ENCODE data around the gene AQP7. TPM values are rescaled to one million over a fixed set of nuclear protein-coding genes. Genes with fewer than 3 reads are reported as not detected.
"Not testable (repeated sequence)": the region's sequence is repeated elsewhere in the genome, so short reads cannot be mapped to it uniquely, and the experiment has no call there.

The AQP7 gene
- total RNA-seq, 1 donor from 2014 or later = 6.3 TPM

- not testable (repeated sequence) for H3K27me3 ChIP-seq (ENCODE audit: control insufficient read depth in 3 of 3, insufficient read depth in 3 of 3, low read length in 3 of 3); H3K27ac ChIP-seq (ENCODE audit: low read depth, low read length); H3K4me3 ChIP-seq (ENCODE audit: low read length in 3 of 3); H3K9ac ChIP-seq (ENCODE audit: low read depth in 1 of 3, low read length in 3 of 3); H3K36me3 ChIP-seq (ENCODE audit: control insufficient read depth in 3 of 3, insufficient read depth in 3 of 3, low read length in 3 of 3); H3K9me3 ChIP-seq (ENCODE audit: control insufficient read depth in 3 of 3, low read length in 3 of 3)
- H3K4me1 ChIP-seq (ENCODE audit: control insufficient read depth in 3 of 3, insufficient read depth in 3 of 3, low read length in 3 of 3) = peaks cover 8 to 22% (median 19%) of the 10 kb centered on the region in 3 donors
Measured at GRCh38 chr9:33386998-33387397, 15.4 kb downstream of the AQP7 start.

GRCh38 chr9:33386641-33386996 is 15.7 kb downstream of the AQP7 start:
- H3K9me3 ChIP-seq (ENCODE audit: control insufficient read depth in 3 of 3, low read length in 3 of 3); H3K27me3 ChIP-seq (ENCODE audit: control insufficient read depth in 3 of 3, insufficient read depth in 3 of 3, low read length in 3 of 3); H3K36me3 ChIP-seq (ENCODE audit: control insufficient read depth in 3 of 3, insufficient read depth in 3 of 3, low read length in 3 of 3); H3K4me3 ChIP-seq (ENCODE audit: low read length in 3 of 3); H3K27ac ChIP-seq (ENCODE audit: low read depth, low read length); H3K9ac ChIP-seq (ENCODE audit: low read depth in 1 of 3, low read length in 3 of 3): not testable (repeated sequence)
- H3K4me1 ChIP-seq (ENCODE audit: control insufficient read depth in 3 of 3, insufficient read depth in 3 of 3, low read length in 3 of 3) = peaks cover 5 to 18% (median 15%) of the 10 kb centered on the region in 3 donors

GRCh38 chr9:33385979-33386640 is 16.3 kb downstream of the AQP7 start:
- H3K4me1 ChIP-seq (ENCODE audit: control insufficient read depth in 3 of 3, insufficient read depth in 3 of 3, low read length in 3 of 3) = peaks cover 3 to 21% (median 13%) of the 10 kb centered on the region in 3 donors
- H3K27ac ChIP-seq (ENCODE audit: low read depth, low read length); H3K36me3 ChIP-seq (ENCODE audit: control insufficient read depth in 3 of 3, insufficient read depth in 3 of 3, low read length in 3 of 3): not testable (repeated sequence)

GRCh38 chr9:33385536-33385935 is 16.8 kb downstream of the AQP7 start:
- not testable (repeated sequence) for H3K4me3 ChIP-seq (ENCODE audit: low read length in 3 of 3); H3K27ac ChIP-seq (ENCODE audit: low read depth, low read length); H3K36me3 ChIP-seq (ENCODE audit: control insufficient read depth in 3 of 3, insufficient read depth in 3 of 3, low read length in 3 of 3); H3K9ac ChIP-seq (ENCODE audit: low read depth in 1 of 3, low read length in 3 of 3); H3K27me3 ChIP-seq (ENCODE audit: control insufficient read depth in 3 of 3, insufficient read depth in 3 of 3, low read length in 3 of 3); H3K9me3 ChIP-seq (ENCODE audit: control insufficient read depth in 3 of 3, low read length in 3 of 3)
- peaks cover 2 to 21% (median 15%) of the 10 kb centered on the region in 3 donors for H3K4me1 ChIP-seq (ENCODE audit: control insufficient read depth in 3 of 3, insufficient read depth in 3 of 3, low read length in 3 of 3)

More at GRCh38 chr9:33385979-33386640, 16.3 kb downstream of the AQP7 start:
- not testable (repeated sequence) for H3K4me3 ChIP-seq (ENCODE audit: low read length in 3 of 3); H3K27me3 ChIP-seq (ENCODE audit: control insufficient read depth in 3 of 3, insufficient read depth in 3 of 3, low read length in 3 of 3); H3K9ac ChIP-seq (ENCODE audit: low read depth in 1 of 3, low read length in 3 of 3); H3K9me3 ChIP-seq (ENCODE audit: control insufficient read depth in 3 of 3, low read length in 3 of 3)

- not testable (repeated sequence) for H3K27ac ChIP-seq (ENCODE audit: low read depth, low read length); H3K9ac ChIP-seq (ENCODE audit: low read depth in 1 of 3, low read length in 3 of 3); H3K9me3 ChIP-seq (ENCODE audit: control insufficient read depth in 3 of 3, low read length in 3 of 3); H3K36me3 ChIP-seq (ENCODE audit: control insufficient read depth in 3 of 3, insufficient read depth in 3 of 3, low read length in 3 of 3); H3K4me3 ChIP-seq (ENCODE audit: low read length in 3 of 3); H3K27me3 ChIP-seq (ENCODE audit: control insufficient read depth in 3 of 3, insufficient read depth in 3 of 3, low read length in 3 of 3)
- H3K4me1 ChIP-seq (ENCODE audit: control insufficient read depth in 3 of 3, insufficient read depth in 3 of 3, low read length in 3 of 3) = peaks cover 2 to 25% (median 23%) of the 10 kb centered on the region in 3 donors
Measured at GRCh38 chr9:33383396-33383795, 19.0 kb downstream of the AQP7 start.

GRCh38 chr9:33382397-33382796 is 20.0 kb downstream of the AQP7 start:
- H3K36me3 ChIP-seq (ENCODE audit: control insufficient read depth in 3 of 3, insufficient read depth in 3 of 3, low read length in 3 of 3); H3K9me3 ChIP-seq (ENCODE audit: control insufficient read depth in 3 of 3, low read length in 3 of 3); H3K27me3 ChIP-seq (ENCODE audit: control insufficient read depth in 3 of 3, insufficient read depth in 3 of 3, low read length in 3 of 3); H3K9ac ChIP-seq (ENCODE audit: low read depth in 1 of 3, low read length in 3 of 3); H3K4me3 ChIP-seq (ENCODE audit: low read length in 3 of 3); H3K27ac ChIP-seq (ENCODE audit: low read depth, low read length): not testable (repeated sequence)
- peaks cover 0 to 21% (median 17%) of the 10 kb centered on the region in 3 donors for H3K4me1 ChIP-seq (ENCODE audit: control insufficient read depth in 3 of 3, insufficient read depth in 3 of 3, low read length in 3 of 3)

GRCh38 chr9:33381231-33381791 is 21.1 kb downstream of the AQP7 start:
- H3K4me3 ChIP-seq (ENCODE audit: low read length in 3 of 3) = no peak overlapping the region
- H3K4me1 ChIP-seq (ENCODE audit: control insufficient read depth in 3 of 3, insufficient read depth in 3 of 3, low read length in 3 of 3) = peaks cover 0 to 24% (median 20%) of the 10 kb centered on the region in 3 donors
- no peaks in the 10 kb centered on the region for H3K9me3 ChIP-seq (ENCODE audit: control insufficient read depth in 3 of 3, low read length in 3 of 3)
- H3K27me3 ChIP-seq (ENCODE audit: control insufficient read depth in 3 of 3, insufficient read depth in 3 of 3, low read length in 3 of 3) = no peaks in the 10 kb centered on the region
- H3K9ac ChIP-seq (ENCODE audit: low read depth in 1 of 3, low read length in 3 of 3) = peak overlapping the region in 1 of 3 donors; percentile 25
- H3K36me3 ChIP-seq (ENCODE audit: control insufficient read depth in 3 of 3, insufficient read depth in 3 of 3, low read length in 3 of 3) = no peaks in the 10 kb centered on the region
- peak overlapping the region; percentile 45 for H3K27ac ChIP-seq (ENCODE audit: low read depth, low read length)

- H3K9ac ChIP-seq (ENCODE audit: low read depth in 1 of 3, low read length in 3 of 3) = peak overlapping the region in 1 of 3 donors; percentile 40
- H3K9me3 ChIP-seq (ENCODE audit: control insufficient read depth in 3 of 3, low read length in 3 of 3) = no peaks in the 10 kb centered on the region
- H3K36me3 ChIP-seq (ENCODE audit: control insufficient read depth in 3 of 3, insufficient read depth in 3 of 3, low read length in 3 of 3) = no peaks in the 10 kb centered on the region
- H3K27ac ChIP-seq (ENCODE audit: low read depth, low read length) = peak overlapping the region; percentile 45
- no peaks in the 10 kb centered on the region for H3K27me3 ChIP-seq (ENCODE audit: control insufficient read depth in 3 of 3, insufficient read depth in 3 of 3, low read length in 3 of 3)
- peaks cover 0 to 31% (median 27%) of the 10 kb centered on the region in 3 donors for H3K4me1 ChIP-seq (ENCODE audit: control insufficient read depth in 3 of 3, insufficient read depth in 3 of 3, low read length in 3 of 3)
- H3K4me3 ChIP-seq (ENCODE audit: low read length in 3 of 3) = no peak overlapping the region
Measured at GRCh38 chr9:33380390-33381094, 21.8 kb downstream of the AQP7 start.

- Histone ChIP-seq H3K27me3 (ENCODE audit: control insufficient read depth in 3 of 3, insufficient read depth in 3 of 3, low read length in 3 of 3) (no peaks in the 10 kb centered on the region), H3K27ac (ENCODE audit: low read depth, low read length) (peak overlapping the region; percentile 31), H3K36me3 (ENCODE audit: control insufficient read depth in 3 of 3, insufficient read depth in 3 of 3, low read length in 3 of 3) (no peaks in the 10 kb centered on the region), H3K4me1 (ENCODE audit: control insufficient read depth in 3 of 3, insufficient read depth in 3 of 3, low read length in 3 of 3) (peaks cover 5 to 37% (median 31%) of the 10 kb centered on the region in 3 donors), H3K9ac (ENCODE audit: low read depth in 1 of 3, low read length in 3 of 3) (peak overlapping the region in 1 of 3 donors; percentile 54), H3K9me3 (ENCODE audit: control insufficient read depth in 3 of 3, low read length in 3 of 3) (no peaks in the 10 kb centered on the region), H3K4me3 (ENCODE audit: low read length in 3 of 3) (no peak overlapping the region)
Measured at GRCh38 chr9:33379666-33380389, 22.5 kb downstream of the AQP7 start.

Data from skeletal muscle tissue (tissue), 4 donors.